ENCODE results near the gene C18orf63.

GRCh38 chr18:74326231-74326630 lies 10.6 kb downstream of the C18orf63 start:
- TF ChIP-seq JUNB (IDR thresholded peaks at IDR 0.05; ENCODE audit: unreplicated experiment): no peak
- TF ChIP-seq EZH2phosphoT487 (IDR thresholded peaks at IDR 0.05; ENCODE audit: unreplicated experiment): no peak
- TF ChIP-seq CTCF (conservative IDR thresholded peaks at IDR 0.05; ENCODE audit: low read depth in 2 of 2): no peak
- TF ChIP-seq ETS1 (IDR thresholded peaks at IDR 0.05): no peak
- TF ChIP-seq EZH2 (IDR thresholded peaks at IDR 0.05; ENCODE audit: low read depth, unreplicated experiment): no peak
- TF ChIP-seq REST (IDR thresholded peaks at IDR 0.05; ENCODE audit: unreplicated experiment): no peak
- TF ChIP-seq POLR2AphosphoS5 (IDR thresholded peaks at IDR 0.05; ENCODE audit: low read depth): no peak
- no peak for TF ChIP-seq ZNF331 (CRISPR knock-in tag; IDR thresholded peaks at IDR 0.05; ENCODE audit: low read depth)
- TF ChIP-seq CREB1 (CRISPR knock-in tag; IDR thresholded peaks at IDR 0.05; ENCODE audit: low read depth): no peak
- TF ChIP-seq STAT1 (IDR thresholded peaks at IDR 0.05; ENCODE audit: unreplicated experiment): no peak
- no peak for TF ChIP-seq NANOG (IDR thresholded peaks at IDR 0.05; ENCODE audit: borderline replicate concordance)
- no peak for TF ChIP-seq ZNF462 (CRISPR knock-in tag; IDR thresholded peaks at IDR 0.05)
- no peak for TF ChIP-seq ZNF114 (CRISPR knock-in tag; IDR thresholded peaks at IDR 0.05)
